HG02763 (cell line): ENCODE measurements around the gene ADISSP.

ENCODE experiments used
- ATAC-seq: cut with Tn5 transposase; IDR thresholded peaks from one replicate; pipeline ENCODE4 v1.9.1; 2021; ENCODE audit warnings: mild to moderate bottlenecking, moderate library complexity; ENCODE audit not compliant: unreplicated experiment

ADISSP gene

DNA sequence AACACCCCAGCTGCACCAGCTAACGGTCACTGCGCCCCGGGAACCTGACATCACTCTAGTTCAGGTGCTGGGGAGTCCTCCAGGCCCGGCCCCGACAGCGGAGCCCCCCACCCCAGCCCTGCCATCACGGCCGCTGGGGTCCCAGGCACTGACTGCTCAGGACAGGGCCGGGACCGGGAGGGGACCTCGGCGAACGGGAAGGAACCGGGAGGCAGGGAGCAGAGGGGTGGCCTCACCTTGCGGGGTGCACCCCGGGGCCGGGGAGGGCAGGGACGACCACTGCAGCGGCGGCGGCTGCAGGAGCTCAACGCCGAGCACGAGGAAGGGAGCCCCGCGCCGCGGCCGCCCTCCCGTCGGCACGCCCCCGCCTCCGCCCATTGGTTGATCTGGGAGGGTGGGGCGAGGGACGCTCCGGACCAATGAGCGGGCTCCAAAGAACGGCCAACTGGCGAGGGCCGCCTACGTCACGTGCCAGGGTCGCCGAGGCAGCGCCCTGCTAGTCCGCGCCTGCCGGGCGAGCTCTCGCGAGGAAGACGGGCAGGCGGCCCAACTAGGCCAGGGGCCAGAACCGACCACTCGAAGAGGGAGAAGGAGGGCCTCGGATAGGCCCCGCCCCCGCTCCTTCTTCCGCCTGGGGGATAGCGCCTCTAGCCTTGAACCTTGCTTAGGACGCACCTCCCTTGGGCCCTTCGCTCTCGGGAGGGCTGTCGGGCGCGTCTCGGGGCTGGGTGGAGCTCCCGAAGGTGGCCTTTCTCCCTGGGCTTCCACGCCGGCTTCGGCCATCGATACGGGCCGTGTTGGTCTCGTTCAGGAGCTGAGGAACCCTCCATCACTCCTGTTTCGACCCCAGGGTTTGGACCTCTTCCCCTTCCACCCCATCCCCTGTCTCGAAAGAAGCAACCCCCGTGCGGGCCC is at the start of gene ADISSP:
Gene ADISSP (minus strand): TSS at position 327 of the 915 bp plus-strand sequence. CDS start 7,653 bp downstream, outside the sequence.
- ATAC-seq = peak; percentile 94

DNA sequence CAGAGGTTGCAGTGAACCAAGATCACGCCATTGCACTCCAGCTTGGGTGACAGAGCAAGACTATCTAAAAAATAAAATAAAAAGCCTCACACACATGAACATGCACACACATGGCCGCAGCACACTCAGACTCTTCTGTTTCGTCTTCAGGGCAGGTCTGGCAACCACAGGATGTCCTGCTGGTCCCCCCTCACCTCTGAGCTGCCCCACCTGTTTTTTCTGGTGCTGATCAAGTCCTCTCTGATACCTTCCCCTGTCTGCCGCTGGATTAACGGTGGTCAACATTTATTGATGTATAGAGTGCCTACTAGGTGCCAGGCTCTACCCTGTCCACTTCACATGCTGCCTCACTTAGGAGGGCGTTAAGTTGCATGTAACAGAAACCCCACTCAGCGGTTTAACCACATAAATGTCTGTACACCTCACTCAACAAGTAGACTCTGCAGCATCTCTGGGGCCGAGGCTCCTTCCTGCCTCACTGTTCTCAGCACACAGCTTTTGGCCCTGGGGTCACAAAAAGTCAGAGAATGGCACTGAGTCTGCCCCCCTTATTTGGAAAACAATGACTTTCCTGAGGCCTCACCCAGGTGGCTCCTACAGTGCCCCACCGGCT is 48.3 kb upstream of the ADISSP start:
- ATAC-seq = no peak

DNA sequence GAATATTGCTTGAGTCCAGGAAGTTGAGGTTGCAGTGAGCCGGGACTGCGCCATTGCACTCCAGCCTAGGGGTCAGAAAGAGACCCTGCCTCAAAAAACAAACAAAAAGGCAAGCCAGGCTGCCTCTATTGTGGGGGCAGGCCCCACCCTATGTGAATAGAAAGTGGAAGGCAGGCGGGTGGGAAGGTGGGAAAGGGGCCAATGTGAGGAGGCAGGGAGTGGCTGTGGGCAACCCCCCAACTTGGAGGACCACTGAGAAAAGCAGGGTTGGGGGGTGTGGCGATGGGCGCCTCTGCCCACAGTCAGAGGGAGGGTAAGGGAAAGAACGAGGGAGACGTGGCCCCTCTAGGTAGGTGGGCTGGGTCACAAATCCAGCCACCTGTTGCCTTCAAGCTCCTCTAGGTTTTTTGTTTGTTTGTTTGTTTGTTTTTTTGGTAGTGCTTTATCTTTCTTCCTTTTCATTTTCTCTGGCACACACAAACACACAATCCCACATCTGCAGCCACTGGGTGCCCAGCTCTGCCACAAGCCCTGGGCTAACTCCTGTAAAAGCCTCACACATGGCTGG is 47.5 kb upstream of the ADISSP start:
- no peak for ATAC-seq

DNA sequence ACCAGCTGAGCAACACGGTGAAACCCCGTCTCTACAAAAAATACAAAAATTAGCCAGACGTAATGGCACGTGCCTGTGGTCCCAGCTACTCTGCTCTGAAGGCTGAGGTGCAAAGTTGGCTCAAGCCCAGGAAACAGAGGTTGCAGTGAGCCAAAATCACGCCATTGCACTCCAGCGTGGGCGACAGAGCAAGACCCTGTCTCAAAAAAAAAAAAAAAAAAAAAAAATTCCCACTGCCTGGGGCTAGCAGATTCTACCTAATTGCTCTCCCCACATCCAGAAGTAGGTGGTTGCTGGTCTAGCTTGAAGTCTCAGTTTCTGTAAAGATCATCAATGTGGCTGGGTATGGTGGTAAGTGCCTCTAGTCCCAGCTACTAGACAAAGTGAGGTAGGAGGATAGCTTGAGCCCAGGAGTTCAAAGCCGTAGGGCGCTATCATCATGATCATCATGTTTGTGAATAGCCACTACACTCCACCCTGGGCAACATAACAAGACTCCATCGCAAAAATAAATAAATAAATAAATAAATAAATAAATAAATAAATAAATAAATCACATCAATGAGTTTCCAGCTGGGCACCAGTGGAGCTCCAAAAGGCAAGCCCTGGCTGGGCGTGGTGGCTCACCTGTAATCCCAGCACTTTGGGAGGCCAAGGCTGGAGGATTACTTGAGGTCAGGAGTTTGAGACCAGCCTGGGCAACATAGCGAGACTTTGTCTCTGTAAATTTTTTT is 46.5 kb upstream of the ADISSP start:
- ATAC-seq = no peak

DNA sequence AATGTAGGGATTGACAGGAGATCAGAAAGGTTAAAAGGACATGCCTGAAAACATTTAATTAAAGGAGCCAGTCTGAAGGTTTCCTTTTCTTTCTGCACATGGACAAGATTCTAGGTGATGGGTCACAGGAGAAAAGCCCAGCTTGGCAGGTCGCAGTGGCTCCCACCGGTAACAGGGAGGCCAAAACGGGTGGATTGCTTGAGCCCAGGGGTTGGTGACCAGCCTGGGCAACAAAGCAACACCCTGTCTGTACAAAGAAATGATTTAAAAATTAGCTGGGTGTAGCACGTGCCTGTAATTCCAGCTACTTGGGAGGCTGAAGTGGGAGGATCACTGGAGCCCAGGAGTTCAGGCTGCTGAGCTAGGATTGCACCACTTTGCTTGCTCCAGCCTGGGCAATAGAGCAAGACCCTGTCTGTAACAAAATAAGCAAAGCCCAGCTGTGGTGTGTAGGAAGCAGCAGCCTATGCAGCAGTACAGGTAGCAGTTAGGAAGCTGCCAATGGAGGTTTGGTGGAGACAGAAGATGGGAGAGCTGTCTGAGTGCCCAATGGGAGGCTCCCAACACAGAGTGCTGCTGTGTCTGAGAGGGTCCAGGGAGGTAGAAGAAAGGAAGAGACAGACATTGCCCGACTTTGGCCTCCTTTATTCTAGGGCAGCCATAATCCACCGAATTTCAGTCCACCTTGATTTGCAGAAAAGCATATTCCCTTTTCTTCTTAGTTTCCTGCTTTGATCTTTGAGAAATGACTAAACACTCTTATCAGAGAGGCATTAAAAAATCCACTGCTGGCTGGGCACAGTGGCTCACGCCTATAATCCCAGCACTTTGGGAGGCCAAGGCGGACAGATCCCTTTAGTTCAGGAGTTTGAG is 45.7 kb upstream of the ADISSP start:
- no peak for ATAC-seq

DNA sequence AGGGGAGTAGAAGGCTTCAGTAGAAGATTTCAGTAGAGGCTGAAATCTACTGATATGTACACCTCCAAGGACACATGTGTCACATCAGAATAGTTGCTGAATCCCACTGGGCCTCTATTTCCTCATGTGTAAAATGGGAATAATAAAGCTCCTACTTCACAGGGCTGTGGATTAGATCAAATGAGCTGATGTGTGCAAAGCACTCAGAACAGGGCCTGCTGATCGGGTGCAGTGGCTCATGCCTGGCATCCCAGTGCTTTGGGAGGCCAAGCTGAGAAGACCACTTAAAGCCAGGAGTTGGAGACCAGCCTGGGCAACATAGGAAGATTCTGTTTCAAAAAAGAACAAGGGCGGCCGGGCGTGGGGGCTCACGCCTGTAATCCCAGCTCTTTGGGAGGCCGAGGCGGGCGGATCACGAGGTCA is 44.7 kb upstream of the ADISSP start:
- ATAC-seq = no peak

DNA sequence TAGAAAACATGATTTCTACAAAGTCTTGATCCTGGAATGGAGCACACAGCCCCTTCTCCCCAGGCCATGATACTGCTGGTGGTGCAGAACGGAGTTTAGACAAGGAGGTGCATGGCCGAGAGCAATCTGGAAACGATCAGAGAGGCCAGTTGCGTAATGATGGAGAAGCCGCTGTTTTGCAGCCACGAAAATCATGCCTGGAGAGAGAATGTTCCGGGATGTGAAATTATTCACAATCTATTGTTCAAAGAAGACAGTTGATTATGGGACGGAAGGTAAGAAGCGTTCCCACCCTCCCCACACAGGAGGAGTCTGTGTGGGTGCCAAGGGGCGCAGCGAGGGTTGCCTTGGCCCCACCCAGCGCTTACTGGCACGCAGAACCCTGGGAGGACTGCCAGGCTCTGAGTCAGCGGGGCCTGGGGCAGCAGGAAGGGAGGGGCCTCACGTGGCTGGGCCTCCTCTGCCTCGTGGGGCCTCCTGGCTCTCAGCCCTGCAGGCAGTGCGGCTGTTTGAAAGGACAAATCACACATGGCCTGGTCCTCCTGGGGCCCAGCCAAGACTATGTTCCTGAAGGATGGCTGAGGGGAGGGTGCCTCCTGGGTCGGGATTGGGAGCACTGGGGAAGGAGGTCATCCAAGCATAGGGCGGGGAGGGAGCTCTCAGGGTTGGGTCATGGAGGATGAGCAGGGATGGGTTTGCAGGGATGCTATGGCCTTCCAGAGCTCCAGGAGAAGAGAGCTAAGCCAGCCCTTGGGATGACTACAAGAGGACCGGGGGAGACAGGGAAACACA is 44.1 kb upstream of the ADISSP start:
- peak; percentile 56 for ATAC-seq

DNA sequence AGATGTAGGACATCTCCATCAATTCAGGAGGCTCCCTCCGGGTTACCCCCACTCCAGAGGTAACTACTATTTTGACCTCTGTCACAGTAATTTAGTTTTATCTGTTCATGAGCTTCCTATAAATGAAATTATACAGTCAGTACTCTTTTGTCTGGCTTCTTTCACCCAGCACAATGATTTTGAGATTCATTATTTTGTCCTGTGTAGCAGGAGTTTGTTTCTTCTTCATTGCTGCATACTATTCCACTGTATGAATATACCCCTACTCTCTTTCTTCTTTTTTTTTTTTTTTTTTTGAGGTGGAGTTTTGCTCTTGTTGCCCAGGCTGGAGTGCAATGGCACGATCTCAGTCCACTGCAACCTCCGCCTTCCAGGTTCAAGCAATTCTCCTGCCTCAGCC is 41.0 kb upstream of the ADISSP start:
- ATAC-seq = no peak

DNA sequence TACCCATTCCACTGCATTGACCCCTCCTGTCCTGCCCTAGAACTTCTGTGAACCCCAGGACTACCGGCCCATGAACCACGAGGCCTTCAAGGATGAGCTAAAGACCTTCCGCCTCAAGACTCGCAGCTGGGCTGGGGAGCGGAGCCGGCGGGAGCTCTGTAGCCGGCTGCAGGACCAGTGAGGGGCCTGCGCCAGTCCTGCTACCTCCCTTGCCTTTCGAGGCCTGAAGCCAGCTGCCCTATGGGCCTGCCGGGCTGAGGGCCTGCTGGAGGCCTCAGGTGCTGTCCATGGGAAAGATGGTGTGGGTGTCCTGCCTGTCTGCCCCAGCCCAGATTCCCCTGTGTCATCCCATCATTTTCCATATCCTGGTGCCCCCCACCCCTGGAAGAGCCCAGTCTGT is 37.2 kb upstream of the ADISSP start:
- ATAC-seq = no peak

DNA sequence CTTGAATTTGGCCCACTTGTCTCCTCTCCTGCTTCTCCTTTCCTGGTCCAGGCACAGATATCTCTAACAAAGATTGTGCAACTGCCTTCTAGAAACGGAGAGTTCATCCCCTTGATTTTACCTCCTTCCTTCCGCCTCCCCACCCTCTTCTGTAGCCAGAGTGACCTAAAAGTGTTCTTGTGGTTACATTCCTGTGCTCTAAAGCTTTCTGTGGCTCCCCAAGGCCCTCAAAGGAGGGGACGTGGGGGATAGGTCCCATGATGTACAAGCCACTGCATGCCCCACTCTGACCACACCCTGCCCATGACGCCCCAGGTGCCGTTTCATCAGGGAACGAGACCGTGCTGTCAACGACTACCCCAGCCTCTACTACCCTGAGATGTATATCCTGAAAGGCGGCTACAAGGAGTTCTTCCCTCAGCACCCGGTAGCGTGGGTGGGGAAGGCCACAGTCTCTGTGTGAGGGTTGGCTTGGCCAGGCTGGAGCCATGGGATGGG is 36.8 kb upstream of the ADISSP start:
- no peak for ATAC-seq

DNA sequence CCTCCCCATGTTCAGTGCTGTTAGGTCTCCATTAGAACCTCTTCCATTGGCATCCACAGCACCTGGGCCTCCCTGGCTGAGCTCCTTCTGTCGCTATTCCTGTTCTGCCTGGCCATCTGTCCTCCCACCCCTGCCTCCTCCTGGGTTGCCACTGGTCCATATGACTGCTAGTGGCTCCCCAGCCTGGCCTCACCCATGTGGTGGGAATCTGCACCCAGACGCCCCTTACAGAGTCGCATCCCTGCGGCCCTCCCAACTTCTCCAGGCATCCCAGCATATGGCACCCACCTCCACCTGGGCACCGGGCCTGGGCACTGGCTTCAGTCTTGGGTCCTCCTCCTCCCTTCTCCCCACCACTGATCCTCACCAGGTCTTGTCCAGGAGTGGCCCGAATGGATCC is 36.3 kb upstream of the ADISSP start:
- no peak for ATAC-seq

DNA sequence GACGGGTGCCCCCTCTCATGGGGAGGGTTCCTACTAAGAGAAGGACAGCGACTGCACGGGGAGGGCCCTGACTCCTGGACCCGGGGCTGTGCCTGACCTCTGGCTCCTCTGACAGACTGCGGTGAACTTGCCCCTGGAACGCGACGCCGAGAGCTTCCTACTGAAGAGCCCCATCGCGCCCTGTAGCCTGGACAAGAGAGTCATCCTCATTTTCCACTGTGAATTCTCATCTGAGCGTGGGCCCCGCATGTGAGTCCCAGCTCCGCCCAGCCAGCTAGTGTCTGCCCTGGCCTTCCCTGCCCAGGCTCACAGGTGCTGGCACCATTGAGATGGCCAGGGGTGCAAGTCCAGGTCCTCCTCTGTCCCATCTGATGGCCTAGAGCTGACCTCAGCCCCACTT is 35.7 kb upstream of the ADISSP start:
- no peak for ATAC-seq

DNA sequence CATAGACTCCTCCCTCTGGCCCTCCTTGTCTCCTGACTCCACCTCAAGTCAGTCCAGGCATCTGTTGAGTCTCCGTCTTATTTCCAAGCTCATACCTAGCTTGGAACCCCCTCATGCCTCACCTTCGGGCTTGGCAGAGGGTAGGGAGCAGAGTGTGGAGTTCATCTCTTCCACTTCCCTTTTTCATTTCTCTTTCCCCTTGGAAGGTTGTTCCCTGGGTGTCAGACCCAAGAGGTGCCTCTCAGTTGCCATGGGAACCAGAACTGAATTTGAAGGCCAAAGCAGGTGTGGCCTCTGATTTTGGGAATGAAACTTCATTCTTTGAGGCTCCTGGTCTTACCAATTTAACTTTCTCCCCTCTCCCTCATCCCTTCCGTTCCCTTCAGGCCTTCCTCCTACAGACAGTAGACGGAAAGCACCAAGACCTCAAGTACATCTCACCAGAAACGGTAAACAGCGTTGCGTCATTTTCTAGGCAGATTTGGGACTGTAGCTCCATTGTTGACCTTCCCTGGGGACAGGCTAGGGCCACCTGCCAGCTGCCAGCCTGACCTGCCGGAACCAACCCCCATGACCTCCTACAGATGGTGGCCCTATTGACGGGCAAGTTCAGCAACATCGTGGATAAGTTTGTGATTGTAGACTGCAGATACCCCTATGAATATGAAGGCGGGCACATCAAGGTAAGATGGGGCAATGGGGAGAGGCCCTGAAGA is 35.1 kb upstream of the ADISSP start:
- ATAC-seq = no peak

DNA sequence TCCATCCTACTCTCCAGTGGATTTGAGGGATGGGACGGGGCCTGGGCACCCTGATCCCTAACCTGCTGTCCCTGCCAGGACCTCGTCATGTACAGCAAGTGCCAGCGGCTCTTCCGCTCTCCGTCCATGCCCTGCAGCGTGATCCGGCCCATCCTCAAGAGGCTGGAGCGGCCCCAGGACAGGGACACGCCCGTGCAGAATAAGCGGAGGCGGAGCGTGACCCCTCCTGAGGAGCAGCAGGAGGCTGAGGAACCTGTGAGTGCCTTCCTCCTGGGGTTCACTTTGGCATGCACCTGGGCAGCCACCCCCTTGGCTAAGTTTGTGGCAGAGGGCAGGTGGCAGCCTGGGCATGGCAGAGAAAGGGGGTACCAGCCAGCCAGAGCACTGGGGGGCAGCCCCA is 34.3 kb upstream of the ADISSP start:
- no peak for ATAC-seq

DNA sequence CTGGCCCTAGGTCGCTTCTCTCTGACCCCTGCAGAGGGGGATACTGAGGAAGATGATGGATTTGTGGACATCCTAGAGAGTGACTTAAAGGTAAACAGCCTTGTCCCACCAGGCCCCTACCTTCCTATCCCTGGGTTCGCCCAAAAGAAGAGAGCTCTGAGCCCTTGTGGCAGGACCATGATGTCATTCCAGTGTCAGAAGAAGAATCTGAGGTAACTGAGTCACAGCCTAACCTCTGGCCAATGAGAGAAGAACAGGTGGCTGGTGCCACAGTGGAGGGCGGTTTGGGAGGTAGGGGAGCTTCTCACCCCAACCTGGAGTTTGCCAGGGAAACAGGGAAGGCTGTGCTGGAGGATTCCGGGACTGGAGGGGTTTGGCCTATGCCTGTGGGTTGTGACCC is 33.7 kb upstream of the ADISSP start:
- ATAC-seq = no peak

DNA sequence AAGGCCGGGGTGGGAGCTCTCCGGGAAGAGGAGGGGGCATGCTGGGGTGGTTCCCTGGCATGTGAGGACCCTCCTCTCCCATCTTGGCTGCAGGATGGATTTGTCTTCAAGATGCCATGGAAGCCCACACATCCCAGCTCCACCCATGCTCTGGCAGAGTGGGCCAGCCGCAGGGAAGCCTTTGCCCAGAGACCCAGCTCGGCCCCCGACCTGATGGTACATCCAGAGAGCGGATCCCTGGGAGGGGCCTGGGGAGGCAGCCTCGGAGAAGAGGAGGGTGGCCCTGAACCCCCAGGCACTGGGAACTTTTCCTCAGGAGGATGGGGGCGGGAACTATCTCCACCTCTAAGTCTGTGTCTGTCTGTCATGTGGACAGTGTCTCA is 33.3 kb upstream of the ADISSP start:
- ATAC-seq = no peak

DNA sequence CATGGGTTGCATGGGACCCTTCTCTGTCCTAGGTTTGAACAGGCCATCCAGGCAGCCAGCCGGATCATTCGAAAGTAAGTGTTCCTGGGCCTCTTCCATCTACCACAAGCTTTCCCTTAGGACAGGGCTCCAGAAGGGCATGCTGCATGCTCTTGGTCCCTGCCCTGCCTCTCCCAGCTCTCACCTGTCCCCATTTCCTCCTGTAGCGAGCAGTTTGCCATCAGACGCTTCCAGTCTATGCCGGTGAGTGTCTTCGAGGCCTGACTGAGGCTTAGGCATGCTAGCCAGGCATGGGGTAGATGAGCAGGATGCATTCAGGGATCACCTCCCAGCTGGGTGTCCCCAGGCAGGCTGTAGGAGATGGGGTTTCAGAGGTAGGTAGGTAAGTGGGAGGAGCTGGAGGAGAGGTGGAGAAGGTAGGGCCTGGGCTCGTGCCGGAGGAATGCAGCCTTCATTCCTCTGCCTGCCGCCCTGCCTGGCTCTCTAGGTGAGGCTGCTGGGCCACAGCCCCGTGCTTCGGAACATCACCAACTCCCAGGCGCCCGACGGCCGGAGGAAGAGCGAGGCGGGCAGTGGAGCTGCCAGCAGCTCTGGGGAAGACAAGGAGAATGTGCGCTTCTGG is 32.8 kb upstream of the ADISSP start:
- no peak for ATAC-seq

DNA sequence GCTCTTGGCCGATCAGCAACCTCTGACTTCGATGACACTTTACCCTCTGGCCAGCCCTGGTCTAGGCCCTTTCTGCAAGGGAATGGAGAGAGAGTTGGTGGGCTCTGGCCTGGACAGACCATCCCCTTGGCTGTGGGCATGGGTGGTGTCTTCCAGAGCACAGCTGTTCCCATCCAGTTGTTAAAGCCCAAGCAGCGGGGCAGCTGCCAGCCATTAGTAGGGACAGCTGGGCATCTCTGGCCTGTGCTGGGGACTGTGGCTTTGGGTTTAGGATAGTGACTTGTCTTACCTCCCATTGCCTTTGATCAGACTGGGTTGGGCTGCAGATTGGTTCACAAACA is 31.3 kb upstream of the ADISSP start:
- ATAC-seq = no peak

DNA sequence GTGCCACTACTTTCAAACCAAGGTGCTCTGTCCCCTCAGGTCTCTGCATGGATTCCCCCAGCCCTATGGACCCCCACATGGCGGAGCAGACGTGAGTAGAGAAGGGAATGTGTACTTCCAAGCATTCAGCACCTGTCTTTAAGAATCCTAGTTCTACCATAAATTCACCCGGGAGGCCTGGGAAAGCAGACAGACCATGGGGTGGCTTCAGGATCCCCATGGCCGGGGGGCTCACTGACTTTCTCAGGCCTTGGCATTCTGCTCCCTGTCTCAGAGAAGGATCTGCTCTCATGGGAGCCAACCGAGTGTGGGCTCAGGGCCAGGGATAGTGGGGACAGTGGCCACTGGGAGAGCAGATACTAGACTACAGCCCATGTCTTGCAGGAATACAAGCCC is 30.8 kb upstream of the ADISSP start:
- ATAC-seq = no peak
